Measurements from ENCODE around the gene CLEC16A.

Gene CLEC16A

GRCh38 chr16:11128211-11129141, 184.1 kb downstream of the CLEC16A start:
- no peak for DNase-seq

DNA sequence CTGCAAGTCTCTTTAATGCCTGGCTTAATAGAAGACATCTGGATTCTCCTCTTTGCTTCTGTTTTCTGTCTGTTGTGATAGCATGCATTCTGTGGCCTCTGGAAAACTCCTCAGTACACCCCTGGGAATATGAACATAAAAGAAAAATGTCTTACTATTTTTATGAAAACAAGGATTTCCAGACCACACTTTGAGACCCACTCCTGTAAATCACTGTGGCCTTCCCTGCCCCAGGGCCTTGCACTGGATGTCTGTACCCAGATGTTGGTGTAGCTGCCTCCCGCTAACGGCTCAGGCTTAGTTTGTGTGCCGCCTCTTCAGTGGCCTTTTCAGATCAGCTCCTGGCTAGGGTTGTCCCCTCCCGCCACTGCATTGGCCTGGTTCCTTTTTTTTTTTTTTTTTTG, 185.0 kb downstream of the CLEC16A start:
- no peak for DNase-seq

GRCh38 chr16:11130978-11131665, 186.8 kb downstream of the CLEC16A start:
- no peak for DNase-seq

DNA sequence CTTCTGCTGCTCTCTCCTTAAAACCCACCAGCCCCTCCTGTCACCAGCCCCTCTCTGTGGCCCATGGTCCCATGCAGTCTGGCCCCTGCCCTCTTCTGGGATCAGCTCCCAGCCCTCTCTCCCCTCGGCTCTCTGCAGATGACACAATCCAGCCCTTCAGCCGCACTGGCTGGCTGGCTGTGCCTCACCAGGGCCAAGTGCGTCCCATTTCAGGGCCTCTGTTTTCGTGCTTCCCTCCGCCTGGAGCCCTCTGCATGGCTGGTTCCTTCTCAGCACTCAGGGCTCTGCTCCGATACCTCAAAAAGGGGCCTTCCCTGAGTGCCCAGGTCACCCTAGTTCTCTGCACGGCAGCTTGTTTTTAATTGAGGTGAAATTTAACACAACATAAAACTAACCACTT, 187.3 kb downstream of the CLEC16A start:
- no peak for DNase-seq

DNA sequence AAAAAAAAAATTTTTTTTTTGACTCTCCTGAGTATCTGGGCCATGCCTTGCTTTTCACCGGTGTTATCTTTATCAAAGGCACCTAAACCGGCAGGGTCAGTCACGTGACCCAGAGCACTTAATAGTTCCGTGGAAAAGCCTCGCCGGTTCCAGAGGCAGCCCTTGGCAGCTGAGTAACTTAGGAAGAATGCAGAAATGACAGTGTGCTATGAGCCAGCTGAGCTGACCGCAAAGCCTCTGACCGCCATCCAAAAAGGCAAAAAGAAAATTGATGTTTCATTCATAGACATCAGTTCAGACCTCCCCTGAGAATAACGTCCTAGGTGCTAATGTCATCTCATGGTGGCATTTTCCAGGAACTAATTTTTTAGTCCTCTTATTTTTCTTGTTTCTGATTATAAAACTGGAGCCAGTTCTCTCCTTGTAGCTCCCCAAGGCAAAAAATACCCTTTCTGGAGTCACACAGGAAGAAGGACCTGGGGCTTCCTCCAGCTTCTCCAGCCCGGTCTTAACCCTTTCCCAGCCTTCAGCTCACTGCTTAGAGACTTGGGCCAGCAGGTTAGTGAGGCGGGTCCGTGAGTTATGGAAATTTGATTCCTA, 189.1 kb downstream of the CLEC16A start:
- no peak for DNase-seq

DNA sequence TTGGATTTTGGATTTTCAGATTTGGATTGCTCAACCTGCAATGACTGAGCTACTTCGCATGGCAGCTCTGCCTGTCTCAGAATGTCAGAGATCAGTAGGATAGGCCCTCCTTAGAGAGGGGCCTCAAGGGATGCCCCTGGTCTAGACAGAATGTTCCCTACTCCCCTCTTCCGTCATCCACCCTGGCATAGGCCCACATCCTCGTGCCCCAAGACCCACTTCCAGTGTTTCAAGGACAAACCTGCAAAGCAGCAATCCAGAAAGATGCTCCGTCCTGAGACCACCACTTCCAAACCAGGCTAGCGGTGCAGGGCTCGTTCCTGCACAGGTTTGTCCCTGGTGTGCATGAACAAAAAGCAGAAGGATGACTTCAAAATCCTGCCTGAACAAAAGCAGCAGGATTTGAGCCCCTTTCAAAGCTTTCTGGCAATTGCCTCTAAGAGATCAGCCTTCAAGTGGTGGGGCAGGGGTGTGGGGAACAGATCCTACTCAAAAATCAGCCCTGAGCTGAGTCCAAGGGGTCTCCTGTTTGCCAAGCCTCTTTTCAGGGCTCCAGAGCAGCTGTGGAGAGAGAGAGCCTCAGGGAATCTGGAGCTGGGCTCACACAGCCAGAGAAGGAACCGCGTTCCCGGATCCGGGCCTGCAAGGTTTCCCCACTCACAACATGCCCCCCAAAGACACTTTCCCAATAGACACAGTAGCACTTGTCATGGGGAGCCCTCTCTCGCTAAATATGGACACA, 190.5 kb downstream of the CLEC16A start:
- DNase-seq, result no peak

GRCh38 chr16:11135464-11135973, 191.2 kb downstream of the CLEC16A start:
- DNase-seq, result no peak

- DNase-seq, result no peak
These were observed 192.2 kb downstream of the CLEC16A start for GRCh38 chr16:11136600-11136999.

DNA sequence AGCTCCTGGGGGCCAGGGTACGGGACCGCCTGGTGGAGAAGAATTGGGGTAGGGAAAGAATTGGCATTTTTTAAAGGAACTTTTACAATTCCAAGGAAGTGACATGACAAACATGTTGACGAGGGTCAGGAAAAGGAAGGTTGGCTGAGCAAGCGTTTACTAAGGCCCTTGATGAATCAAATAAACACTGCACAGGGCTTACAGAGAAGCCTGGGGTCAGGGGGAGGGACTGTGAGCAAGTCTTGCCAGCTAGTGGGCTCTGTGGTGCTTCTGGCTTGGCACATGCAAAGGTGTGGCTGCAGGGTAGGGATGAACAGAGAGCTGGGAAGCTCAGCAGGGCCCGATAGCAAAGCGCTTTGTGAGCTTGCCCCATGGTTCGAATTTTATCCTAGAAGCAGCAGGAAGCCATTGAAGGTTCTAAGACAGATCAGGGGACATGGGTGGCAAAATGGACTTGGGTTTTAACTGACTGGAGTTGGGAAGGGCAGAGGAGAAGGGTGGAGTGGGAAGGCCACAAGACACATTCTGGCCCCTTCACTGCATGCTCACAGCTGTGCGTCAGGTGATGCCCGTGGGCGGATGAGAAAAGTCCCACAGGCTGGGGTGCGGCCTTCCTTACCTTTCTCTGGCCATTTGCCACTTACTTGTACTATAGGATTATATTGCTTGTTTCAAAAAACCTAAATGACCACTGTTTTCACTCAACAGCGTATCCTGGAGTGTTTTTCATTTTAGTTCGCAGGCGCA, 193.8 kb downstream of the CLEC16A start:
- DNase-seq, result no peak

DNA sequence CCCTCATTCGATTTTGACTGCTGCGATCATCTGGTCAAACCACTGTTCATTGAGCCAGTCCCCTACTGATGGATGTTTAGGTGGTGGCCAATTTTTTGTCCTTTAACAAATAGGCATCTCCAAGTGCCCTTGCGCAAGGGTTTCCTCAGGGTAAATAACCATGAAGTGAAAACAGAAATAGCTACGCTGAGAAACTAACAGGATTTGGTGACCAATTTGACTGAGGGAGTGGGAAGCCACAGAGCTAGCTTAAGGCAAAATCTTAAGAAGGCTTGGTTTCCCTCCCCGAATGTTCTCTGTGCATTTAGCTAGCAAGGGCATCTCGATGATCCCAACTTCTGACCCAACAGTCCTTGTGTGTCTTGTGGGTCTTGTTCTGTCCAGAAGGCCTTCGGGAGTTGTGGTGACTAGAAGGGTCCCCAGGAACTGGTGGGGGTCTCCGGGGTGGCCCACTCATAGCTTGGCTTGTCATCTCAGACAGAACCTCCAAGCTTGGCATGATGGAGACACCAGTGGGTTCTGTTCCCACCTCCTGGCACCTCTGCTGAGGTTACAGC, 194.5 kb downstream of the CLEC16A start:
- no peak for DNase-seq

DNA sequence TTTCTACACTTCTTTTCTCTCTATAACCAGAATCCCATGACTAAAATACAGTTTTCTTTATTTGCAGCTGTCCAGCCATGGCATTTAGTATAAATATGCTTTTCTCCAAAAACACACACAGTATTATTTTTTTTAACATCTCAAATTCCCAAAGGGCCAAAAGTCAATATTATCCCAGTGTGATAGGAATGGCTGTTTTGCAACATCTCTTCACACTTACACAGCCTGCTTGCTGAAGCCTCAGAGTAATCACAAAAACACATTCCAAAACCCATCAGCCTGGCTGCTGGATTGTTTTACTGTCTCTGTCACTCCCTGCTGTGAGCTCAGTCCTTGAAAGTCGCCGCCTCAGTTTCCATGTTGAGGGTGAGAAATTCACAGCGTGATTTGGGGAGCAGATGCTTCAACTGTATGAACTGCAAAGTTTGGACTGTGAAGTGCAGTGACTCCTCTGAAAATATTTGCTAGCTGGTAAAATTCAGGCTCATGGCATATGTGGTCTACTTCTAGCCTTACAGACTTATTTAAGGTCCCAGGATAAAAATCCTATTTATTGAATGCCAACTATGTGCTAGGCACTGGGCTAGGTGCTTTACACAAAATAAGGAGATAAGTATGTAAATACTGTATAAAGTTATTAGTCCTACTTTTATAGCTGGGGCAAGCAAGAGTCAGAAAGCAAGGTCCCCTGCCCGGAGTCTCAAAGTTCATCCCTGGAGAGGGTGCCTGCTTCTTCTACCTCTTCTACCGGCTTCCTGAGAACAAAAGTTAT, 195.1 kb downstream of the CLEC16A start:
- no peak for DNase-seq

- DNase-seq, result peak; percentile 70
These were observed 195.7 kb downstream of the CLEC16A start for GRCh38 chr16:11140098-11140375.

DNA sequence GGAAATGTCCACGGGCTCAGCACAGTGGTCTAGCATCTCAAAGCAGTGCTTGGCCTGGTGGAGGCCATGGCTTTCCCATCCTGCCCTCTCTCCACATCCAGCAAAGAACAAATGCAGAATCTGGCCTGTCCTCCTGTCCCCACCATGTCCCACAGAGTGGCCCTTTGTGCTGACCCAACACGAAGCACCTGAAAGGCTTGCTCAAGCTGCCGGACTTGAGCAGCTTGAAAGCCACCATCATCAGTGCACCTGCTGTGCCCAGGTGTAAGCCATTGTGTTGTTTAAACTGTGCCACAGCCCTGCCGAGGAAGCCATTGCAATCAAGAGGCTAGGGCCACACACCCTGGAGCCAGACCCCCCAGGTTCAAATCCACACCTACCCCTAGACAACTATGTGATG, 196.1 kb downstream of the CLEC16A start:
- DNase-seq, result no peak

DNA sequence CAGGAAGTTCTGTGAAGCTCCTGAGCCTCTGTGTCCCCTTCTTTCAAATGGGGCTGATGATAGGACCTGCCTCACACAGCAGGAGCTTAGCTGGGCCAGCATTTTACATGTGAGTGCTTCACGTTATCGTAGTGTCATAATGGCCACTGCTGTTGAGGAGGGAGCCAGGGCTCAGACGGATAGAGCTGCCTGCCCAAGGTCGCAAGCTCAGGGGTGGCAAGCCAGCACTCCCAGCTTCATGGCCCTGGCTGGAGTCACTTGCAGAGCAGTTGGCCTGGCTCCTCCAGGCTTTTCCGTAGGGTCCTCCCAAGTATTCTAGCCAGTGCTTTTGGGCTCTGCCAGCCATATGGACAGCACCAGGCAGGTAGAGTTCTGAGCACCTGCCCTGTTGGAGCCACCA, 196.5 kb downstream of the CLEC16A start:
- no peak for DNase-seq

DNA sequence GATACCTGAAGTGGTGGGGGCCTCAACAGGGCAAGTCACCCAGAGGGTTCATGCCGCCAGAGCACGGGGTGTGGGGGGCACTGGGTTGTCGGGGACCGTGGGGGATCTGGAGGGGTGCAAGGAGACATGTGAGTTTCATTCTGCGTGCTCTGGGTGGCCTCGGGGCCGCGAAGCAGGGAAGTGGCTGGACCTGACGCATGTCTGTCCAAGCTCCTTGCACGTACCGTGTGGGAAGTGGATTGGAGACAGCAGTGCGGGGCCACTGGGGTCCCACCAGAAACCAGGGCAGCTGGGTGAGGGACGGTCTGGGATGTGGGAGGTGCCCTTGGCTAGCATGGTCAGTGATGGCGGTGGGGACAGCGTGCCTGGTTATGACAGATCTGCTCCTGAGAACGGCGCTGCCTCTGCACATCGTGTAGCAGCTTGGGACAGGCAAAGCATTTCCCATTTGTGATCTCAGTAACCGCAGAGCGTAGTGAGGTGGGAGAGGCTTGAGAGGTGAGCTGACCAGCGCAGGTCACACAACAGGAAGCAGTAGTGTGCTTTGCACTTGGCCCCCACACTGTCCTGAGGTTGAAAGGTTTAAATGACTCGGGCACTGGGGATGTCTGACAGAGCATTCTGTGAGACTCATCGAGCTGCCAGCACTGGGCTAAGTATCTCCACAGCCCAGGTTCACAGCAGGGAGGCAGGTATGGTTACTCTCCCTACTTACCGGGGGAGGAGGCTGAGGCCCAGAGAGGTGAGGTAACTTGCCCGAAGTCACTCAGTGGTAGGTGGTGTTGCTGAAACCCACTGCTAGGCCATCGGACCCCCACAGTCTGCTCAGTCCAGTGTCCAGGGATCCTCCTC, 197.3 kb downstream of the CLEC16A start:
- DNase-seq, result no peak

DNA sequence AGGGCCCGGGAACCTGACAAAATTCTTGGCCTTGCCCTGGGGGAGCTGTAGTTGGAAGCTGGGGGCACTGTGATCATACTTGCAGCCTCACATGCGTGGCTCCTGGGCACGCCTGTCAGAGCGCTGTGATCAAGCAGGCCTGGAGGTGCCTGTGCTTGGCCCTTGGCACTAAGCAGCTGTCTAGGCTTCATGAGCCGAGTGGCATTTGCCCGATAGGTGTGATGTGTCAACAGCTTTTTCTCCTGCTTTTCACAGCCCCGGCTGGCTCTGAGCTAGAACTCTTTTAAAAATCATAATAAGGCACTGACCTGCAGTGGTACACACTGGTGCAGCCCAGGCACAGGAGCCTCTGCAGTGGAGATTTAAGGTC, 197.9 kb downstream of the CLEC16A start:
- no peak for DNase-seq

- no peak for DNase-seq
These were observed 198.6 kb downstream of the CLEC16A start for GRCh38 chr16:11142951-11143350.

- no peak for DNase-seq
These were observed 199.1 kb downstream of the CLEC16A start for GRCh38 chr16:11143372-11144035.

GRCh38 chr16:11144122-11144521, 199.8 kb downstream of the CLEC16A start:
- no peak for DNase-seq
